Pulmonary artery endothelial cell (primary cell): ENCODE measurements around the gene NTRK2. TPM values are rescaled to one million over a fixed set of nuclear protein-coding genes. Genes with fewer than 3 reads are reported as not detected.
A peak's percentile ranks its signal among the peaks of the same experiment; 100 is the strongest.

Source experiments
- DNase-seq: peaks from one replicate; pipeline ENCODE4 v3.0.0-alpha.2; 2011; ENCODE audit warnings: low read depth, low spot score
- total RNA-seq: library from RNA; depleted of rRNA; stranded (reverse); fragments of >200 nt; gene quantifications from 2 replicates; pipeline ENCODE4 v1.2.3, GENCODE V29; 2014

The NTRK2 gene
- total RNA-seq, 1 donor from 2014 or later: under 0.01 TPM

DNA sequence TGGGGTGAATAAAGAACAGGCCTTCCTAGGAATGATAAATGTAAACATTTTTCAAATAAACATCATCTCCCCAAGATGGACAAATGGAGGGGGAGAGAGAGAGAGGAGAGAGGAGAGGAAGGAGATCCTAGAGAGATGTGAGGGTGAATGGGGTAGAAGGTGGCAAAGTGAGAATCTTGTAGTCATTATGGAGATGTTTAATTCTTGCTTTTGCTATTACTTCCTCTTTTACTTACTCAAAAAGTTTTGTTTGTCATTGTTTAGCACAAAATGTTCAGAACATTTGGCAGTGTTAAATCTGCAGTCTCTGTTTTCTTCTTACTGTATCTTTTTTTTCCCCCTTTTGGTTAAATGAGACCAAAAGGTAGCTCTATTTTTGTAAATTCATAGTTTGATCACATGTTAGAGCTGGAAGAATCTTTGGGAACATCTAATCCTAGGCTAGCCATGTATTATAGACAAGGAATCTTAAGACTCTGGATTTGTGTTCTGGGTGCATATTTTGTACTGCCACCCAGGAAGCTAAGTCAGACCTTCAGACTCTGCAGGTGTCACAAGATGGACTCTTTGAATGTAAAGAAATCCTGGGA is 266.1 kb downstream of the NTRK2 start:
- DNase-seq: no peak

DNA sequence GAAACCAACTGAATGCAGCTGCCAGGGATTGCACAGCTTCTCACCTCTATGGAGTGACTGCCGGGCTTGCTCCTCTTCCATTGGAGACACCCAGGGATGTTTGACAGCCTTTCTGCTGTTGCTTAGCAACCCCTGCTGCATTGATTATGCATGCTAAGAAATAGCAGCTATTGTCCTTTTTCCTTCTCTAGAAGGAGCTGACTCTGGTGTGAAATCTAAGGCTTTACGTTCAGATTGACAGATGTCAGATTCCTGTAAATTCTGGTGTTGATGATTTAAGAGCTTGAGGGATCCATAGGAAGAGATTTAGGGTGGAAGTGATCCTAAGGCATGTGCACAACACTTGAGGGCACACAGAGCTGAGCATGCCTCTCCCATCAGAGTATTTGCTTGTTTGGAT is 267.7 kb downstream of the NTRK2 start:
- DNase-seq: no peak

DNA sequence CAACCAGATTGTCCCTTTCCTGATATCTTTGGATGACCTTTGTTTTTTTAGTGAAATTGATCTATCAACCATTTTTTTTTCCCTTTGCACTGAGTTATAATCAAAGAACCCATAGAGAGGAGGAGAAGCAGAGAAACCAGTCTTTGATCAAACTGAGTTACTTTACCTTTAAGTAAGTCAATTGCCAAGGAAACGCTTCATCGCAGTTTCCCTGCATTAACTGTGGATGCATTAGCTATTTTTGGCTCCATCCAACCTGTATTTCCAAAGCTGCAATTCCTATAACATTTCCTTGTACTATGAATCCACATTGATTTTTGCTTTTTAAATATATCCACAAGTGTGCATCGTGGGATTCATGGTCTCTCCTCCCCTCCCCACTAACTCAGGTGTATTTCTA is 268.1 kb downstream of the NTRK2 start:
- DNase-seq: no peak

DNA sequence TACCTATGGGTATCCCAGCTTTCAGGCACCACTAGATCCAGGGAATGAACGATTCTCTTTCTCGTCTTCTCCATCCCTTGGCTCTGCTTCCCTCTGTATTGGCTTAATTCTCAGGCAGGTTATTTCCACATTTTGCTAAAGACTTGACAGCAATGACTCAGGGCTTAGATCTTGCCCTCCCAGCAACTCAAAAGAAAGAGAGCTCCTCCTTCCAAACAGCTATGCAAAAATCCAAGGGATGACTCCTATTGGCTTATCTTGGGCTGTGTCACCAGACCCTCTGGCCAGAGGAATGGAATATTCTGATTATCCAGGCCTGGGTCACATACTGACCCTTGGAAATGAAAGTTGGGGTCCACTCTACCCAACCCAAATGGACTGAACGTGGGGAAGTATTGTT is 270.2 kb downstream of the NTRK2 start:
- DNase-seq: no peak

DNA sequence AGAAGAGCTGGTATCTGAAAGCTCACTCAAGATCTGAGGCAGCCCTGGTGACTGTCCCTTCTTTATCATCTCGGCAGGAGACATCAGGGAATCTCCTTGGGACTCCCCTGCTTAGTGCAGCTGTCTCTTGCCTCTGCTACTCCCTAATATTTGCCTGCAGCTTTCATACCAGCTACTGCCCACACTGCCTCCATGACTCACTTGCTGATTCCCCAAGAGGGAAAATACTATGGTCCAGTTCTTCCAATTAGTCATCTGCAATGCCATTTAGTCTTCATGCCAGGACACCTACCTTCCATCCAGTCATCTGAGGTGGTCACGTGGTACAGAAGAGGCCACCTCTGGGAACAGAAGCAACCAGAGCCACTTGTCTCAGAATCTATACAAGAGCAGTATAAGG is 270.8 kb downstream of the NTRK2 start:
- no peak for DNase-seq

DNA sequence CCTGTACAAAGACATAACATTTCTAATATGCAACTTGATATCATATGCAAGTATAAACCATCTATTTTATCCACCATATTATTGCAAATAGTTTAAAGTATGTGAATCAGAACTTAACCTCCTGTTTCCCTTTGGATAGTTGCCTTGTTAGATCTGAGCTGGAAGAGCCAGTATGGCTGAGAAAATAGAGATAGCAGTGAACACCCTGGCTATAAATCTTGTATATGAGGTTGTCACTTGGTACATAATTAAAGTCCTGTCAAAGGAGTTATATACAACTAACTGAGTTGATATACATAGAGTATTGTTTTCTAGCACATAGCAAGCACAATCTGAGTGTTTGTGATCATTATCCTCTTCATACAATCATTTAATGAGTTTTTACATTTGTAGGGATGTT is 272.3 kb downstream of the NTRK2 start:
- no peak for DNase-seq

DNA sequence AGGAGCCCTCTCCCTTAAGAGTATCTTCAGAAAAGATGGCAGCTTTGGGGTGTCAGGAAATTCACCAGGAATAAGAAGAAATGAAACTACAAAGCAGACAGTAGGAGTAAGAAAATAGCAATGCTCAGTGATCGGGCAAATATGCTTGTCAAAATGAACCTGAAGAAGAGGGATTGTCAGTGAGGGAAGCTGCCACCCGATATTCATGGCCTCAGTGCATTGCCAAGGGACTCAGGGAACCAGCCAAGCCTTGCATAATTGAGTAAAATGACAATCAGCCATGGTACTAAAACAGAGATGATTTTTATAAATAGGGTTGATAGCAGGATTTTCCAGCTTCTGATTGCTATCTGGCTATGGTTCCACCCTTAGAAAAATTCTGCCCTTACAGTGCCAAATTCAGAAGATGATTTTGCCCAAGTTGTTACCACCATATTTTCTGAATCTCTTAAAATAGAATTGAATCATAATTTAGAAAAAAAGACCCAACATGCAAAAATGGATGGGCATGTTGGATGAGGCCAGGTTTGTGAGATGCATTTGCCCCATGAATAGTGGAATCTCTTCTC is 274.0 kb downstream of the NTRK2 start:
- no peak for DNase-seq

DNA sequence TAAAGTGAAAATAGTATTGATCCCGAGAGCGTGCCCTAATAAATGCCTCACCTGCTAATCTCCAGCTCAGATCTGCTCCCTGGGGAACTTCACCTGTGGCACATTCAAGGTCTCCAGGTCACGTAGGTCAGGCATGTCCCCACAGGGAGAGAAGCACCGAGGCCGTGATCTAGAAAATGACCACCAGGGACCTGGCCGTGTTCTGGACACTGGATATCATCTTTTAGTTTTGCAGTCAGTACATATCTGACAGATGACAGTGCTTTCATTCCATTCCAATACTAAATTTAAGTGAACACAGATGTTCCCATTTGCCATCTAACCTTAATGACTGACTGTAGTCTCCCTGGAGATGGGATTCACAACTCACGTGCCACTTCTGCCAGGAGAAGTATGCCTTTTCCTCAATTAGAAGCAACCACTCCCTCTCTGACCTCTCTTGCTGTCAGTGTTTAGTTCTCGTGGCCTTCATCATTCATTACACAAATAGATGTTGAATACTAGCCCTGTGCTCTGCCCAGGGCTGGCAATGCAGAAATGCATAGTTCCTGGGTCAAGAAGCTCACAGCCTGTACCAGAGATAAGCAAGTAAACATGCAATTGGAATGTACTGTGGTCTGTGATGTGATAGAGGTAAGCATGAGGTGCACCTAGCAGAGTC is 276.5 kb downstream of the NTRK2 start:
- DNase-seq: no peak

DNA sequence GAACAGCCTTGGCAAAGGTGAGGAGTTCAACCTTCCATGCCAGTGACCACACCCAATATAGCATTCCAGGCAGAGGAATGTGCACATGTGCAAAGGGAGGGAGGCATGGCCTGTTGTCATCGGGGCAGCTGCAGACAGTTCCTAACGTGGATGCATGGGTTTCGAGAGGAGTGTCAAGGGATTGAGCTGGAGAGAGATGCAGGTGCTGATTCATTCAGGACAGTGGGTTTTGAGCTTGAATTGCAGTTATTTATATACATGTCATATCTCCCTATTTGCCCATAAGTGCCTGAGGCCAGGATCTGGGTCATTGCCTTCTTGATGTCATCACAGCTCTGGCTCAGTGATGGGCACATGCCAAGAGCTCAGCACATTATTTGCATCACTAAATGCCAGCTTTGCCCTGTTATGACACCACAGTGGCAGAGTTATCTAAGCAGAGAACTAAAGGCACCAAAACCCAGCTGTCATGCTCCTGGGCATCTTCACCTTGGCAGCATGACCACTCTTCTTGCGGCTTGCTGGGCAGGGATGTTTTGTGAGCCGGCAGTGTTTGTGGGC is 278.0 kb downstream of the NTRK2 start:
- no peak for DNase-seq

DNA sequence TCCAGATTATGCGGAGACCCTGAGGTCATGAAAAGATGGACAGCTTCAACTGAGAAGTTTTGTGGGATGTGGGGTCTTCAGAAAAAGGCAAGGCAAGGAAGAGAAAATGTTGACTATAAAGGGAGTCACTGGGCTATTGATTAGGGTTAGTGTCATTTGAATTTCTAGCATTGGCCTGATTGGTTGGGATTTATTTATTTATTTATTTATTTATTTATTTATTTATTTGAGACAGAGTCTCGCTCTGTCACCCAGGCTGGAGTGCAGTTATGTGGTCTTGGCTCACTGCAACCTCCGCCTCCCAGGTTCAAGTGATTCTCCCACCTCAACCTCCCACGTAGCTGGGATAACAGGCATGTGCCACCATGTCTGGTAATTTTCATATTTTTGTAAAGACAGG is 279.7 kb downstream of the NTRK2 start:
- DNase-seq: no peak

DNA sequence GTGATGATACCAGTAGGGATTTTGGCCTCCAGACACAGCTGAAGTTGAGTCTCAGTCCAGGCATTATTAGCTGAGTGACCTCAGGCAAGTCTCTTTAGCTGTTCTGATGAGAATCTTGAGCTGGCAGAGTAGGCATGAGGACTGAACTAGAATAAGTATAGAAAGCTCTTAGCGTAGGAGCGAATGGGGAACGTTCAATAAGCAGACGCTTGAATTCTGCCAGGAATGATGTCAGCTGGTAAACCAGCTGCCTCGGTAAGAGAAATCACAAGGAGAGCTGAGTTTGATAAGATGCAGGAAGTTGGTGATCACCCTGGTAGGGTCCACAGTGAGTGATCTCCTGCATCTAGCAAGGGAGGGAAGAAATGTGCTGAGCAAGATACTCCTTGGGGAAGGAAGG is 280.4 kb downstream of the NTRK2 start:
- no peak for DNase-seq

DNA sequence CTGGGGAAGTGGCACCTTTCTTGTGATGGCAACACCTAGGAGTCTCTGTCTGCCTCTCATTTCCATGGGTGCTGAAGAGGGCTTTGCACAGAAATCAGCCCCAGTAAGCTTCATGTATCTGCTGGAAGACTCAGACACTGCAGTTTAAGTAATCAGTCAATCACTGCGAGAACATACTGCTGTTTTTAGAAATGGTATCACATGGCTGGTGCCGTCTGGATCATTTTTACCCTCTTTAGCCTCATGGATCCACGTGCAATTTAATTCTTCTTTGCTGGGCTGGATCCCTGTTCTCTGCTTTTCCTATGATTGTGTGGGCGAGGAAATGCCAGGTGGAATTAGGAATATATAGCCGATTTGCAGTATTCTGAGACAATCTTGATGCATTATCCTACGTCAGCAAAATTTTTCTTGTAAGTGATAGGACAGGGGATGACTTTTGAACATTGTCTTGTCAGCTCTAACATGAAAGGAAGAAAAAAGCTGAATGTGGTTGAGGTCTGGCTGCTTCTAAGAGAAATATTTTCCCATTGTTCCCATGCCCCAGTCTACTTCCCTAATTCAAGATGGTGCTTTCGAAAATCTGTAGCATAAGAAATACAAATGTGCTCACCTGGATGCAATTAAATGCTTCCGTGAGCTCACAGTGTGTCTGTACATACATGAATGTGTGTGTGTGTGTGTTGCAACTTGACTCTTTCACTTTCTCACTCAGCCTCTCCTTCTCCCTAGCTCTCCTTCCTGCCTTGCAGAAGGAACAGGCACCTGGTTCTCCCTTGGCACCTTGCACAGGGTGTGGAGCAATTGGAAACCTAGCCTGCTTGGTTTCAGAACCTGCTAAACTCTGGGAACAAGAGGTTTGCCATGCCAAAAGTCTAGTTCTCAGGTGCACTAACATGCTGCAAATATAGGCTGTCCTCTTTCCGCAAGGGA is 281.6 kb downstream of the NTRK2 start:
- no peak for DNase-seq

DNA sequence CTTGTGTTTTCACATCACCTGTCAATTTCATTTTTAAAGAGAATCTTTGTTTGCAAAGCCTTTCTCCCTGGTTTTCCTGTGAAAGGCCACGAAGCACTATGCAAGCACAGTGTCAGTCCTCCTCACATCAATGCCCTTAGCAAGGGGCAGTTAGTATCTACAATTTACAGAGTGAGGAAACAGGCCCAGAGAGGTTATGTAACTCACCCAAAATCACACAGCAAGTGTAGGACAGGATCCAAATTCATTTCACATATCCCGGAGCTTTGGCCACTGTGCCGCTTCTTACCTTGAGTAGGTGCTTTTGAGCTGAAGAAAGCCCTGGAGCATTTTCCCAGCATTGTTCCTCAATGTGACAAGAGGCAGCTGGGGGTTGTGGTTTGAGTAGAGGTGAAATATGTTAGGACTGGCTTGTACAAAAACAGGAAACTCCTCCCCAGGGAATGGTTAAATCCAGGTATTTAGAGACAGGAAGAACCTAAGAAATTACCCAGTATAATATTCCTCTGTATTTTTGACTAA is 283.8 kb downstream of the NTRK2 start:
- DNase-seq: no peak

DNA sequence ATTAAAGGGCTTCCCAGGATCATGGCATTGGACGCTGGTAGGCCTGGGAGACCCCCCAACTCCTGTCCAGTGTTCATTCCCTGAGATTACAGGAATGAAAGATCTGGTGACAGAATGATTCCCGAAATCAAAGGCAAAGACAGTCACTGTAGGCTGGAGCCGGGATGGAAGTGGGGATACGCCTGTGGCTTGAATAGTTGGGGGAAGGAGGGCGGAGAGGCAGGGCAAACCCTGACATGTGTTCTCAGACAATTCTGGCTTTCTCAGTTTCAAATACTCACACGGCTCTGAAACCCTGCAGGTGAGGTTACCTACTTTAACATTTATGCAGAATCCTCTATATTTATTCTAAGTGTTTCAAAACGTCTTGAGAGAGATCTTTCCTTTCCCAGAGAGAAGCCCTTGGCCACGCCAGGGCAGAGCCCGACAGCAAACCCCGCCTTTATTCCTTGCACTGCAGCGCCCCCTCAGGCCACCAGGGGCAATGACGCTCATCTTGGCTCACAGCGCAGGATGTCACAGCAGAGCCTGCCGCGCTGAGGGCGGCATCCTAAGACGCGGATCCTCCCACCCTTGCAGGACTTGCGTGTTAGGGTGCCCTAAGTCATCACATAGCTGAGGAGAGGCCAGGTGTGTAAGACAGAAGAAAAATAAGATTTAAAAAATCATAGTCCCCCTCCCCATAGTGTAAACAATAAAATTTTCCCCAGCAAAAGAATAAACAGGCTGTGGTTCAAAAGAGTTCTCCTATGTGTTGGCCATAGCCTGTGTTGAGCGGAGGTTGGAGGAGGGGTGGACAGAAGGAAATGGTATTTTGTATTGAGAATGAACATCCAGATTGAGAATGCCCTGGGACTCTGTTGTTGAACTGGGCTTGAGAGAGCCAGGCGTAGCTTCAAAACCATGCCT is 284.5 kb downstream of the NTRK2 start:
- DNase-seq: peak; percentile 13

DNA sequence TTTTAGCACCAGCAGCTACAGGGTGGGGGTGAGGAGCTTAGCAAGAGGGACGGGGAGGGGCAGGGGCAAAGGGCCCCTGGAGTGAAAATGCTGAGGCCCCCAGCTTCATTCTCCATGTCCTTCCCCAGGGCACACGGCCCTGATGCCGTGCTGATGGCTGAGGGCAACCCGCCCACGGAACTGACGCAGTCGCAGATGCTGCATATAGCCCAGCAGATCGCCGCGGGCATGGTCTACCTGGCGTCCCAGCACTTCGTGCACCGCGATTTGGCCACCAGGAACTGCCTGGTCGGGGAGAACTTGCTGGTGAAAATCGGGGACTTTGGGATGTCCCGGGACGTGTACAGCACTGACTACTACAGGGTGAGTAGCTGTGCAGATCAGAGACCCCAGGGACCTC is 285.6 kb downstream of the NTRK2 start:
- DNase-seq: no peak

DNA sequence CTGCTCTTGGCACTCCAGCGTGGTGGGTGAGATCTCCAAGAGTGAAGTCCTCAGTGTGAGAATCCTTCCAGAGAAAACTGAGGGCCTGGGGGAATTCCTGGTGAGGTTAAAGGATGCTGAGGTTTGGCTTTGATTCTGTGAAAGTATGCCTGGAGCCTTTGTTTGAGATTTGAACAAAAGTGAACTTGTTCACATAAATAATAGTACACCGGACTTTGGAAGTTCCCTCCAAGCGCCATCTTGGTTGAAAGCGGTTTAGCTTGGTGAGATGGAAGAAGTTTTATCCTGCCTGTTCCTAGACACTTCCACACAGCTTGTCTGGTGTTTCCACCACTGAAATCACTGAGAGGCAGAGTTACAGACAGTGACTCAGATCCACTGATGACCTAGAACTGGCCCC is 286.4 kb downstream of the NTRK2 start:
- DNase-seq: no peak

DNA sequence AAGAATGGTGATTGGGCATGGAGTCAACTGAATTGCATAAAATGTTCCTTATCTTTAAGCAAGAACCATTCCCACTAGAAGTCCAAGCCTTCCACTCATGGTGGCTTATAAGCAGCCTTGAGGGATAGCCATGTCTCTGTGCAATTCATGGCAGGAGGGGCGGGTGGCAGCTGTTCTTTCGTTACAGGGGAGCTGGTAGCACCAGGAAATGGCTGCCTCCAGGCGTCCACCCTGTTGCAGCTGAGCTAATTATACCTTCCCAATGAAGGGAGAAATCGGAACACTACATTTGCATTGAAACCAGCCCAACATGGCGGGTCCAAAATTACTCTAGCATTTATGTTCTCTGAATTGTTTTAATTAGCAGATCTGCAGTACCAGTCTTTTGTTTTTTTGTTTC is 289.8 kb downstream of the NTRK2 start:
- no peak for DNase-seq

DNA sequence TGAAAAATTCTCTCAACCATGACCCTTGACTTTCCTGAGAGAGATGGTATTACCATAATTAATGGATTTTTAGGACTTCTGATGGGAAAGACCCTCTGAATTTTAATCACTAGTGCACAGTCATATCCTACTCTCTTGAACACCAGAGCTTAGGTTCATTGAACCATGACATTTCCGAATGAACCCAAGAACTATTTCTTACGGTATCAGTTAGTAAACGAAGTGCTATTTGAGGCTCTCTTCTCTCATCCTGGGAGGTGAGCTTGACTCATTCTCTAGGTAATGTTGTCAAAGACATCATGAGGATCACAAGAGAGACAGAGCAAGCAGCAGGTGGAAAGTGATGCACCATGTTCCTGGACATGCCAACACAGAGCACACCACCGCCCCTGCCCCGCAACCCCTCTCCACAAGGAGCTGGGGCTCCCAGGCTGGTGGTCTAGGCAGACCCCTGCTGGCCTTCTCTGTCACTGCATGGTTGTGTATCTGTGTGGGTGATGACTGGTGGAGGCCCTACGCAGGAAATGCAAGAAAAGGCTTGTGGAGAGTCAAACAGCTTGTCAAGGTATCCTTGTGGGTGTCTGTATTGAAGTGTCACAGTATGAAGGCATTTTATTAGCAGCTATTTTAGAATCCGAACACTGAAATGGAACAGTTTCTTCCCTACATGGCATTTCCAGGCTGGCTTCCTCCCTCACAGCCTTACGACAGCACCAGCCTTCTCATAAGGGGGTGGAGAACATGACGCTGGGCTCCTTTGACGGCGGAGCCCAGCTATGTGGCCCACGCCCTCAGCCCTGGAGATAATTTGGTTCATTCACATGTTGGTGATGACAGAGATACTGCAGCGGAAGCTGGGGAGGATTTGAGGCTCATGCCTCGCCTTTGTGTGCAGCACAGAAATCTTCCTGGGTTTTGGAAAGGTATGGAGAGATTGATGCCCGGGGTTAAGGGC is 297.6 kb downstream of the NTRK2 start:
- no peak for DNase-seq

DNA sequence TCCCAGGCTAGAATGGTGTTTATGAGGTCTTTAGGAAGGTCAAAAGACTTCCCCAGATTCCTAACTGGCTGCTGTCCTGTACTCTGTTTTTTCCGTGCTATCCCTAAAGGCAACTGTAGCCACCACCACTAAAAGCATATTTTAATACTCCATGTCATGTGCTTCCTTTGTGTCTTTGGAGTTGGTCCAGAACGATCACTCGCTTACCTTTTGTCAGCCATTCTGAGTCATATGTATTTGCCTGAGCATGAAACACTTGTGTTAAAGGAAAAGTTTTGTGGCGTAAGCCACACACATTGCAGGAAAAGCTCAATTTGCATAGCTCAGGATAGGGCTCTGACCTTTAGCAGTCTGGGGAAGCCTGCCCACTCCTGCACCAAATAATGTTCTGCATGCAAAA is 299.6 kb downstream of the NTRK2 start:
- DNase-seq: no peak
